Activated CD8-positive, alpha-beta memory T cell treated with anti-CD3 and anti-CD28 coated beads, Interleukin-2, amount 50 U/mL, for 48 hours (primary cell): ENCODE results near the gene B9D1.

Experiments used
- DNase-seq: peaks from one replicate; pipeline ENCODE4 v3.0.0-alpha.2; 2020

B9D1 gene

DNA sequence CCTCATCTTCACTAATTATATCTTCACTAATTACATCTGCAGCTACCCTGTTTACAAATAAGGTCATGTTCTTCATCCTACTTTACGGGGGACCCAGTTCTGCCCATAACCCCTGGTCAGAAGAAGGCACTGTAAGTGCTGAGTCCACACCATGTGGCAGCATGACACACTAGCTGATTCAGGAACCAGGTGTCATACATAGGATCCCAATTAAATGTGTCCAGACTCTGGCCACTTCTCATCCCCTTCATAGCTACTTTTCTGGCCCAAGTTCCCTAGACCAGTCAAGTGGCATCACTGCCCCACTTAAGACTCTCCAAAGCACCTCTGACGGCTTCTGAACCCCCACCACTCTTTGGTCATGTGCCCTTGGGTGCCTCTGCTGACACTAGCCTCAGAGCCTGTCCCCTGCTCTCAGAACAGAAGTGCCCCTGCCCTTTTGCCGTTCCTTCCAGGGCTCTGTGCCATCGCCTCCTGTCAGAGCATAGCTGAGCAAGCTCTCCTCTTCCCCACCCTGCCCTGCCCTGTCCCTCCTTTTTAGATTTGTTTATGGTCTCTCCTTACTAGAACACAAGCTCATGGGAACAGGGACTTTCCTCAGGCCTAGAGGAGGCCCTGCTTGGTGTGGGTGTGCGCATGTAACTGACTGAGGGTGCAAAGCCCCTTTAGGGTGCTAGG is 61.1 kb downstream of the B9D1 start:
- no peak for DNase-seq

DNA sequence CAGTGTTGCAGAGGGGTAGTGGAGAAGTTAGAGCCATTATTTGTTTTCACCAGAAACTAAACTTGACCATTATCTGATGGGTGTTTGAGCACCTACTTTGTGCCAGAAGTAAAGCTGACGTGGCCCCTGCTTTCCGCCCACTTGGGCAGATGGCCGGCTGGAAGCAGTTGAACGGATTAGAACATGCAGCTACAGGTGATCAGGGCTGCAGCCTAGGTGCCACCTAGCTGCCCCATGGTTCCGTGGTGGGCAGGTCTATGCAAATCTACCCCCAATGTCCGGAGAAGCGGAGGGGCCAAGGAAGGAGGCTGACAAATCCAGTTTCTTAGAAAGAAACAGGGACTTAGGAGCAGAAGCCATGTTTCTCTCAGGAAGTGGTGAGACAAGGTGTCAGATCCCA is 62.7 kb downstream of the B9D1 start:
- DNase-seq: no peak

GRCh38 chr17:19299214-19299747 is 63.2 kb downstream of the B9D1 start:
- no peak for DNase-seq

DNA sequence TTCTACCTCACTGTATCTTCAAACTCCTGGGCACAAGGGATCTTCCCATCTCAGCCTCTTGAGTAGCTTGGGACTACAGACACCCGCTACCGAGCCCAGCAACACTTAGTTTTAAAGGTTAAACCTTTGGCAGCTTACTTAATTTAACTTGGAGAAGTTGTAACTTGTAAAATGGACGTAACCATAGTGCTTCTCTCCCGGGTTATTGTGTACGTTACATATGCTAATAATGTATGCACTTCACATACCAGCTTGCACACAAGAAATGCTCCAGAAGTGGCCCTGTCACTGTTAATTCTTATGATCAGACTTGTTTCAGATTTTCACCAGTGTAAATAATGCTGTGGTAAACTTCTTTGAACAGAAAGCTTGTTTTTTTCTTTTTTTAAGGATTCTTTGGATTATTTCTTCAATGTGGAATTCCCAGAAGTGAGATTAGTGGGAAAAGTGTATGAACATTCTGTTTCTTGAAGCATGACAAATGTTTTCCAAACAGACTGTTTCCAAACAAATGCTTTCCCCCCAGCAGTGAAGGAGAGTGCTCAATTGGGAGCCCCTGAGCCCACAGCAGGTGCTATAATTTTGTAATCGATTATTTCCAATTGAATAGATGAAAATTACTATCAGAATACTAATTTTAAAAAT is 63.8 kb downstream of the B9D1 start:
- DNase-seq: no peak

DNA sequence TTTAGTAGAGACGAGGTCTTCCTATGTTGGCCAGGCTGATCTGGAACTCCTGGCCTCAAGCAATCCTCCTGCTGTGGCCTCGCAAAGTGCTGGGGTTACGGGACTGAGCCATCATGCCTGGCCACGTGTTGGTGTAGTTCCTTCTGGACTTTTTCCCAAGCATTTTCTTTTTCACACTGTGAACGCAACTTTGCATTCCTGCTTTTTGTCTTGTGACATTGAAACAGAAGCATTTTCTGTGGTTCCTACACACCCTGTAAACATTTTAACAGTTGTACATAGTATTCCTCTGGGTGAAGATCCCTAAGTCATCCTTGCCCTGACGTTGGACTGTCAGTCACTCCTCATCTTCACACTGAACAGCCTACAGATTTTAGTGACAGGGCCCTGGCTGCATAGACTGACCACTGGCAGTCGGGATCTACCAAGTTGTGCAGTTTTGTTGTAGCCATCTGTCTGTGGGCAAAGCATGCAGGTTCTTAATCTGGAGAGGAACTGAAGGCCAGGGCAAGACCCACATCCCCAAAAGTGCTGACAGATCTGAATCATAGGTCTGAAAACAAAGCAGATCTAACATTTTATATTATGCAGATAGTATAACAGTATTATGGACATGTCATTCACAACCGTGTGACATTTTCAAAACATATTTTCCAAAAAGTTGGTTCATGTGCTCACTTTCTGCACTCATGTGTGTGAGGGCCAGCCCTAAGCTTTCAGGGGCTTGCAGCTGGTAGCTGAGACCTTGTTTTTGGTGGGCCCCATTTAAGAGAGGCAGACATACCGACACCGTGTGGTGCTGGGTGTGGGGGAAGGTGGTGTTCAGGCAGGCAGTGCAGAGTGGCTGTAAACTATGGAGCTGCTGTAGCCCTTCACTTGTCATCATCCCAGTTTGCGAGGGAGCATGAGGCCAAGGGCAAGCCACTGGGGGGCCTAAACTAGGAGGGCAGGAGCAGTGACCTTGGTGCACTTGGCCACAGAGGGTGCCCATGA is 65.4 kb downstream of the B9D1 start:
- DNase-seq: no peak

GRCh38 chr17:19295473-19296135 is 66.9 kb downstream of the B9D1 start:
- no peak for DNase-seq

DNA sequence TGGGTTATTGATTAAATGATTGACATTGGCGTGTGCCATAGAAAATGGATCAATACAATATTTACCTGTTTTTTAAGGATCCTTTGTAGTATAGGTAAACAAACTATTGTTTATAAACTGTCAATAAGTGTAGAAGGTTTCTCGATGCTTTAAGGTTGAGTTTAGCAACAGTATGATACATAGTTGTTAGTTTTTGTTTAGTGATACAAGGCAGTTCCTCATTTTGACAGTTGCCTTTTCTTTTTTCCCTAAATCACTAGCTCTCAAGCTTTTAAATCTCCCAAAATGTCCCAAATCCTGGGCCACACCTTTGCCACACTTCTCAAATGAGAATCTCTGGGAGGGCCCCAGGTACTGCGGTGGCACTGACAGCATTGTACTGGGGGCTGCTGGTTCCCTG is 68.1 kb downstream of the B9D1 start:
- DNase-seq: no peak
